GM19023 (cell line): ENCODE results near the gene OR4K13.

Experiments
- ATAC-seq: cut with Tn5 transposase; IDR thresholded peaks from one replicate; pipeline ENCODE4 v1.9.1; 2021; ENCODE audit warnings: mild to moderate bottlenecking, moderate library complexity; ENCODE audit not compliant: unreplicated experiment

OR4K13 gene, protein sequence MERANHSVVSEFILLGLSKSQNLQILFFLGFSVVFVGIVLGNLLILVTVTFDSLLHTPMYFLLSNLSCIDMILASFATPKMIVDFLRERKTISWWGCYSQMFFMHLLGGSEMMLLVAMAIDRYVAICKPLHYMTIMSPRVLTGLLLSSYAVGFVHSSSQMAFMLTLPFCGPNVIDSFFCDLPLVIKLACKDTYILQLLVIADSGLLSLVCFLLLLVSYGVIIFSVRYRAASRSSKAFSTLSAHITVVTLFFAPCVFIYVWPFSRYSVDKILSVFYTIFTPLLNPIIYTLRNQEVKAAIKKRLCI

GRCh38 chr14:20035938-20036337 lies at the start of gene OR4K13:
TSS of gene OR4K13 (minus strand) at chr14:20036038. CDS start at chr14:20034758, 1,280 bp downstream.
- no peak for ATAC-seq

DNA sequence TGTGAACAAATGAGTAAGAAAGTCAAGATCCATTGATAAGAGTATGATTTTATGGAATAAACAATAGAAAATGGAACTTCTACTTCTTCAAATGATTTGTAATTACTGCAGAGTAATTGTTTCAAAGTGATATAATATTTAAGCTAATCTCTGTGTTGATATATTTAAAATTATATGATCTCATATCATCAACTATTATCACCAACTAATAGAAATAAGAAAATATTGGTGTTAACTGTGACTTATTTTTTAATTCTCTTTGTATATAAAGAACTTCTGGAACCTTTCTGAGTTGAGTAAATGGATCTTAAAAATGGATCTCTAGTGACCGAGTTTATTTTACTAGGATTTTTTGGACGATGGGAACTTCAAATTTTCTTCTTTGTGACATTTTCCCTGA lies 23.9 kb upstream of the OR4K13 start, which contains the start of gene OR4L1:
TSS of gene OR4L1 (plus strand) at position 301 of the 400 bp plus-strand sequence. CDS start at position 301, 0 bp downstream.
- ATAC-seq, result no peak

- no peak for ATAC-seq
Observed at GRCh38 chr14:20048202-20048601, 12.4 kb upstream of the OR4K13 start.

DNA sequence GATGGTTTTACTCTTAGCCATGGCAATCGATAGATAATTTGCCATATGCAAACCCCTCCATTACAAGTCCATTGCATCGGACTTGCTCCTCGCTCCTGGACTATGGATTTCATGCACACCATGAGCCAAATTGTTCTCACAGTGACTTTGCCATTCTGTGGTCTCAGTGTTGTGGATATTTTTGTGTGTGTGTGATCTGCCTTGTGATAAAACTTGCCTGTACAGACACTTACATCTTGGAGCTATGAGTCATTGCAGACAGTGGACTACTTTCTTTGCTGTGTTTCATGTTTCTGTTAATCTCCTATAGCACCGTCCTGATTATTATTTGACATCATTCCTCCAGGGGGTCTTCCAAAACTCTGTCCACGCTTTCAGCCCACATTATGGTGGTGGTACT lies 8.4 kb upstream of the OR4K13 start:
- no peak for ATAC-seq

GRCh38 chr14:20035449-20035848 lies 389 bp downstream of the OR4K13 start:
- no peak for ATAC-seq

DNA sequence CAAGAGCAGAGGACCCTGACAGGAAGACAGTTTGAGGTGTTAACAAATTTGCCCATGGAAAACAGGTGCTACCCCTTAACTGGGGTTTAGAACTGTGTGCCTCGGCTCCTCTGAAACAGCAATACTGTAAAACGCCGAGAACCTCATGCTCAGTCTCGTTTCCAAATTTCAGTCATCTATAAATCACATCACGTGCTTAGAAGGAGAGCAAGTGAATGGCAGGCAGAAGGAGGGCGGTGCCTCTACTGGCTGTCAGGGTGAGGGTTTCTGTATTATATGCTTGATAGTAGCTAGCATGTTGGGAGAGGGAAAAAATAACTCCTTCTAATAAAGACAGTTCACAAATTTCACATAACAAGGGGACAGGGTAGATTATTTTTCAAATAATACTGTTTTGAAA lies 4.8 kb downstream of the OR4K13 start:
- ATAC-seq, result no peak

- ATAC-seq, result no peak
Observed at GRCh38 chr14:20019257-20019865, 16.5 kb downstream of the OR4K13 start, which contains the start of gene OR4K14. TSS of gene OR4K14 (minus strand) at chr14:20019307. CDS start at chr14:20015193, 4,114 bp downstream.

DNA sequence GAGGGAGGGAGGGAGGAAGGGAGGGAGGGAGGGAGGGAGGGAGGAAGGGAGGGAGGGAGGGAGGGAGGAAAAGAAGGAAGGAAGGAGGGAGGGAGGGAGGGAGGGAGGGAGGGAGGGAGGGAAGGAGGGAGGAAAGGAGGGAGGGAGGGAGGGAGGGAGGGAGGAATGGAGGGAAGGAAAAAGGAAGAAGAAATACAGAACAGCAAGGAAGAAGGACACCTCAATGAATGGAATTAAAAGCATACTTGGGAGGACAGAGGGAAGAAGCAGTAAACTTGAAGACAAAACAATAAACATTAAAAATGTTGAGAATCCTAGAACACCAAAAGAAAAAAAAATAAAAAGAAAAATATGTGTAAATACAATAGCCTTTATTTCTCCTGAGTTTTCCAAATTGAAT lies 27.7 kb downstream of the OR4K13 start:
- ATAC-seq, result no peak

DNA sequence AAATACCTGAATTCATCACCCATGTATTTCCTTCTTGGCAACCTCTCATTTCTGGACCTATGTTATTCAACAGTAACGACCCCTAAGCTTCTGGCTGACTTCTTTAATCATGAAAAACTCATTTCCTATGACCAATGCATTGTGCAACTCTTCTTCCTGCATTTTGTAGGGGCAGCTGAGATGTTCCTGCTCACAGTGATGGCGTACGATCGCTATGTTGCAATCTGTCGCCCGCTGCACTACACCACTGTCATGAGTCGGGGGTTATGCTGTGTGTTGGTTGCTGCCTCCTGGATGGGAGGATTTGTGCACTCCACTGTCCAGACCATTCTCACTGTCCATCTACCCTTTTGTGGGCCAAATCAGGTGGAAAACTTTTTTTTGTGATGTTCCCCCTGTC lies 33.5 kb downstream of the OR4K13 start:
- no peak for ATAC-seq

DNA sequence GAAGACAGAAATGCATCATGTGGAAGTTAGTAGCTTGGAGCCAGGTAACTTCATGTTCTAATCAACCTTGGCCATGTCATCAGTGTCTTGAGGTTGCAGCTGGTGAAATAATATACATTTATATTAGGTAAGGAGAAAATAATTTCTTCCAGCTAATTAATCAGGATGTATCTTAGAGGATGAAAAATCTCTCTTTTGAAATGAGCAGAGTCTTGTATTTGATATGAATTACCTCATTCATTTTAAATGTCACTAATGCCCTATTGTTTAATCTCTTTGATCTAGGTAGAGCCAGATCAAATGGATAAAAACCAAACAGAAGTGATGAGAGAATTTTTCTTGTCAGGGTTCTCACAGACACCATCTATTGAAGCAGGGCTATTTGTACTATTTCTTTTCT lies 34.0 kb downstream of the OR4K13 start, which contains the start of gene OR4Q2:
TSS of gene OR4Q2 (plus strand) at position 301 of the 400 bp plus-strand sequence.
- ATAC-seq, result no peak

DNA sequence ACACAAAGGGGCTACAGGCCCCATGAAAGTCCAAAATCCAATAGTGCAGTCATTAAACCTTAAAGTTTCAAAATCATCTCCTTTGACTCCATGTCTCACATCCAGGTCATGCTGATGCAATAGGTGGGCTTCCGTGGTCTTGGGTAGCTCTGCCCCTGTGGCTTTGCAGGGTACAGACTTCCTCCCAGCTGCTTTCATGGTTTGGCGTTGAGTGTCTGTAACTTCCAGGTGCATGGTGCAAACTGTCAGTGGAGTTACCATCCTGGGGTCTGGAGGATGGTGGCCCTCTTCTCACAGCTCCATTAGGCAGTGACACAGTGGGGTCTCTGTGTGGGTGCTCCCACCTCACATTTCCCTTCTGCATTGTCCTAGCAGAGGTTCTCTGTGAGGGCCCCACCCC lies 42.4 kb downstream of the OR4K13 start:
- ATAC-seq, result no peak
